NB4 (cell line): ENCODE data around the gene POM121L12.

Experiments used
- DNase-seq: peaks from one replicate; pipeline ENCODE4 v3.0.0; 2010; ENCODE audit warnings: low read depth
- H3K4me3 ChIP-seq: one replicate; pipeline ENCODE4 v1.5.1; 2011; ENCODE audit warnings: mild to moderate bottlenecking, low read depth, low read length, moderate library complexity
- MYC ChIP-seq: IDR thresholded peaks from 2 replicates; pipeline ENCODE4 v1.6.1; 2011; ENCODE audit warnings: low read depth, low read length
- POLR2A ChIP-seq: IDR thresholded peaks from 2 replicates; pipeline ENCODE4 v1.6.1; 2011; ENCODE audit warnings: mild to moderate bottlenecking; ENCODE audit not compliant: insufficient read length; ENCODE audit errors: extremely low read depth
- TF ChIP-seq, protein P1 (sequence below): IDR thresholded peaks from 2 replicates; pipeline ENCODE4 v1.6.1; 2011; ENCODE audit warnings: low read depth, low read length
- TF ChIP-seq, protein P2 (sequence below): IDR thresholded peaks from one replicate; pipeline ENCODE4 v1.5.1; 2012; ENCODE audit warnings: low read depth, low read length

POM121L12 gene

GRCh38 chr7:53048638-53049037, 13.2 kb downstream of the POM121L12 start:
- no peak for DNase-seq
- TF ChIP-seq, protein P1, sequence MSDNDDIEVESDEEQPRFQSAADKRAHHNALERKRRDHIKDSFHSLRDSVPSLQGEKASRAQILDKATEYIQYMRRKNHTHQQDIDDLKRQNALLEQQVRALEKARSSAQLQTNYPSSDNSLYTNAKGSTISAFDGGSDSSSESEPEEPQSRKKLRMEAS: no peak
- TF ChIP-seq, protein P2, sequence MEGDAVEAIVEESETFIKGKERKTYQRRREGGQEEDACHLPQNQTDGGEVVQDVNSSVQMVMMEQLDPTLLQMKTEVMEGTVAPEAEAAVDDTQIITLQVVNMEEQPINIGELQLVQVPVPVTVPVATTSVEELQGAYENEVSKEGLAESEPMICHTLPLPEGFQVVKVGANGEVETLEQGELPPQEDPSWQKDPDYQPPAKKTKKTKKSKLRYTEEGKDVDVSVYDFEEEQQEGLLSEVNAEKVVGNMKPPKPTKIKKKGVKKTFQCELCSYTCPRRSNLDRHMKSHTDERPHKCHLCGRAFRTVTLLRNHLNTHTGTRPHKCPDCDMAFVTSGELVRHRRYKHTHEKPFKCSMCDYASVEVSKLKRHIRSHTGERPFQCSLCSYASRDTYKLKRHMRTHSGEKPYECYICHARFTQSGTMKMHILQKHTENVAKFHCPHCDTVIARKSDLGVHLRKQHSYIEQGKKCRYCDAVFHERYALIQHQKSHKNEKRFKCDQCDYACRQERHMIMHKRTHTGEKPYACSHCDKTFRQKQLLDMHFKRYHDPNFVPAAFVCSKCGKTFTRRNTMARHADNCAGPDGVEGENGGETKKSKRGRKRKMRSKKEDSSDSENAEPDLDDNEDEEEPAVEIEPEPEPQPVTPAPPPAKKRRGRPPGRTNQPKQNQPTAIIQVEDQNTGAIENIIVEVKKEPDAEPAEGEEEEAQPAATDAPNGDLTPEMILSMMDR: no peak
- TF ChIP-seq MYC: no peak
- TF ChIP-seq POLR2A: no peak
- H3K4me3 ChIP-seq: no peak overlapping the region

DNA sequence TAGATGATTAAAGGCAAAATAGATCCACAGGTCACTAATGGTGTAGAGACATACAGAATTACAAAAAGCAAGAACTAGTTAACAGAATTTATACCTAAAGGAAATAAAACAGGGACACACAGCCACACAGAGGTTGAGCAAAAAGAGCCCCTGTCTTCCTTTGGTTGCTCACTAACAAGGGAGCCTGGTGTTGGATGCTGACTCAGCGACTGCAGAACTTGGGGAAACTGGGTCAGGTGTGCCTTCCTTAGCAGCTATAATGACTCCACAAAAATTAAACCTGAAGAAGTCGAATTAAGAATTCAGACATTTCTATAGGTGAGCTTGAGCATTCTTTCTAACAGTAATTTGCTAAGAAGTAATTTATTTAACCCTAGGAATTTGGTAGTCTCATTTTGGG, 15.0 kb downstream of the POM121L12 start:
- DNase-seq: no peak
- TF ChIP-seq, protein P1: no peak
- TF ChIP-seq, protein P2: no peak
- TF ChIP-seq POLR2A (no peak), MYC (no peak)
- no peak overlapping the region for H3K4me3 ChIP-seq

- H3K4me3 ChIP-seq: no peak overlapping the region
- TF ChIP-seq MYC (no peak), POLR2A (no peak)
- TF ChIP-seq, protein P1: no peak
- TF ChIP-seq, protein P2: no peak
- DNase-seq: no peak
These were observed 24.2 kb downstream of the POM121L12 start for GRCh38 chr7:53059591-53059990.

DNA sequence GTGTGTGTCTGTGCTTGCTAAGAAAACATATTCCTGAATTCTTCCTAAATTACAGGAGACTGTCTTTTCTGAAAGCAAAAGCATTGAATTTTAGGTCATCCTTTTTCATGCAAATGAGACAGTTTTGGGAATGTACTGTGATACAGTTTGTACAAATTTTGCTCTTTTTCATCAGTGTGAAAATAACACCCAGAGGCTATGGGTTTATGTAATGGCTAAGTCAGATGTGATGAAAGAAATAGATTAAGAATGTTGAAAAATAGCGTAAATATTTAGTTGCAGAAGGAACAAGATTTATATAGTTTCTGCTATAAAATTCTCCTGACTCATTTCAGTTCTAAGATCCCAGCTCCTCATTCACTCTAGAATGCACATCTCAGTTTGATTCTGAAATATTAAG, 24.6 kb downstream of the POM121L12 start:
- no peak for DNase-seq
- TF ChIP-seq MYC (no peak), POLR2A (no peak)
- TF ChIP-seq, protein P2: no peak
- TF ChIP-seq, protein P1: no peak
- no peak overlapping the region for H3K4me3 ChIP-seq

DNA sequence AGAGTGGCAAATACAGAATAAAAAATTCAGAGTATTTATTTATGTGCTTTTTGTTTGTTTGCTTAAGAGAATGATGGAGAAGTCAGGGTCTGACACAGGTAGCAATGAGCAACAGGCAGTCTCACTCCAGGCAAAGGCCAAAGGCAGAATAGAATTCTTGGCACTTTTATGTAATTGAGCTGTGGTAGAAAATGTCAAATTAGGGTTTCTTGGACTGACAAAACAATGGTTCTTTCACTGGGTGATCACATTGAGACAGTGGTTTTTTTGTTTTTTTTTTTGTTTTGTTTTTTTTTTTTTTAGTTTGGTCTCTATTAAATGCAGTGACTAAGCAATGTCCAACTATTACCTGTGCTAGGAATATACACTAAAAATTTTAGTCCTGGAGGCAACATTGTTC, 27.4 kb downstream of the POM121L12 start:
- DNase-seq: no peak
- H3K4me3 ChIP-seq: no peak overlapping the region
- TF ChIP-seq, protein P1: no peak
- TF ChIP-seq, protein P2: no peak
- no peak for TF ChIP-seq POLR2A
- no peak for TF ChIP-seq MYC

- H3K4me3 ChIP-seq: no peak overlapping the region
- no peak for DNase-seq
- TF ChIP-seq, protein P1: no peak
- TF ChIP-seq MYC (no peak), POLR2A (no peak)
- TF ChIP-seq, protein P2: no peak
These were observed 33.2 kb downstream of the POM121L12 start for GRCh38 chr7:53068673-53069072.
